Raji (cell line): ENCODE results near the gene WDR81.

ENCODE experiments used
- POLR2A ChIP-seq: IDR thresholded peaks from 2 replicates; pipeline ENCODE4 v1.6.1; 2011; ENCODE audit warnings: low read depth, low read length, control low read depth; ENCODE audit not compliant: insufficient read depth

The WDR81 gene

DNA sequence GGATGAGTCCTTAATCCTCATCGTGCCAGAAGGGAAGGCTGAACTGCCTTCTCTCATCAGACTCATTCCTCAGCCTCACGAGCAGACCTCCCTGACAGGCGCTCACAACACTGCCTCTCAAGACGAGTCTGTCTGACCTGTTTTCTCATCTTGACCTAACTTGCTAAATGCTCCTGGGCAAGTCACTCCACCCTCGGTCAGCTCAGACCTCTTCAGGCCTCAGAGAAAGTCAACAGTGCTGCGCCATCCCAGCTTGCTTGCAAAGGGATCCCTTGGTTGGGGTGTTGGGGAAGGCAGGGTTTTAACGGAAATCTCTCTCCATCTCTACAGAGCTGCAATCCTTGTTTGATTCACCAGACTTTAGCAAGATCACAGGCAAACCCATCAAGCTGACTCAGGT is 52.4 kb downstream of the WDR81 start:
- no peak for TF ChIP-seq POLR2A

DNA sequence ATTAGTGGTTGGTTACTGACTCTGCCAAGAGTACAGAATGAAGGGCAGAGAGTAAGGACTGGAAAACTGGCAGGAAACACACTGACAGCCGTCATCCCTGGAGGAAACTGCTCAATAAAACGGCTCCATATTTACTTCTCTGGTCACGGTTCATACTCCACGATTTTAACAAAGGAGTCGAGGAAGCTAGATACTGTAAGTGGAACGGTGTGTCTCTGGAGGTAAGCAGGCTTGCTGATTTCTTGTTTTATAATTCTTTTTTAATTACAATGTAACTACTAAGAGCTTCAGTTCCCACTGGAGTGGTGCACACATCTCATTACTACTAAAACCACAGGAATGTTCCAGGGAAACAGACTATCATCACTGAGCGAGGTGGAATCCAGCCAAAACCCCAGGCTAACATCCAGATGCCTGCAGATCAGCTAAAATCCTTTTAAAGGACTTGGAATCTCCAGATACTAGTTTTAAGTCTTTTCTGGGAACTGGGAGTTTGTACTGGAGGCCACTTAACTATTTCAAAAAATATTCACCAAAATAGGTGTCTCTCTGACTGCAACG is 55.1 kb downstream of the WDR81 start:
- no peak for TF ChIP-seq POLR2A

DNA sequence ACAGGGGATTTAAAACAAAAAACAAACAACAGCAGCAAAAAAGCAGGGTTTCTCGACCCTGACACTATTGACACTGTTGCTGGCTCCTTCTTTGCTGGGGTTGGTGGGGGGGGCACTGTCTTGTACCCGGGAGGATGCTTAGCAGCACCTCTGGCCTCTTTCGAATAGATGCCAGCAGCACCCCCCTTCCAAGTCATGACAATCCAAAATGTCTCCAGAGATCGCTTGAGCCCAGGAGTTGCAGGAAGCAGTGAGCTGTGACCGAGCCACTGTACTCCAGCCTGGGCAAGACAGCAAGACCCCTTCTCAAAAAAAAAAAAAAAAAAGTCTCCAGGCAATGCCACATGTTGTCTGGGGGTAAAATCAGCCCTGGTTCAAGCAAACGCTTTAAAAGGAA is 57.7 kb downstream of the WDR81 start:
- TF ChIP-seq POLR2A = no peak

DNA sequence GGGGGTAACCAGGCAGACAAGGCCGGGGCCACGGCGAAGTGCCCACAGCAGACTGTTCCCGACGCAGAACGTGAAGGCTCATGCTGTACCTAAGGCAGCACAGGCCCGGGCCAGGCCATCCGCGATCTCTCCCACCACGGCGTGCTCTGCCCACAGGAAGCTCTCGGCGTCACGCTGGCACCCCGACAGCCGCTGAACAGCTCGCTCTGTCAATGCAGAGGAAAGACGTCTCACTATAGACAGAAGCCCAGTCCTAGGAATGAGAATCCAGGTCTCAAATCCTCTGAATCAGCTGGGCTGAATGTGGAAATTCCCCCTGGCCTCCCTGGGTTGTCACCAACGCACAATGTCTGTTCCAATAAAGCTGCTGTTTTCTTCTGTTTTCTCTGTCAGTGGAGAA is 58.8 kb downstream of the WDR81 start:
- no peak for TF ChIP-seq POLR2A

DNA sequence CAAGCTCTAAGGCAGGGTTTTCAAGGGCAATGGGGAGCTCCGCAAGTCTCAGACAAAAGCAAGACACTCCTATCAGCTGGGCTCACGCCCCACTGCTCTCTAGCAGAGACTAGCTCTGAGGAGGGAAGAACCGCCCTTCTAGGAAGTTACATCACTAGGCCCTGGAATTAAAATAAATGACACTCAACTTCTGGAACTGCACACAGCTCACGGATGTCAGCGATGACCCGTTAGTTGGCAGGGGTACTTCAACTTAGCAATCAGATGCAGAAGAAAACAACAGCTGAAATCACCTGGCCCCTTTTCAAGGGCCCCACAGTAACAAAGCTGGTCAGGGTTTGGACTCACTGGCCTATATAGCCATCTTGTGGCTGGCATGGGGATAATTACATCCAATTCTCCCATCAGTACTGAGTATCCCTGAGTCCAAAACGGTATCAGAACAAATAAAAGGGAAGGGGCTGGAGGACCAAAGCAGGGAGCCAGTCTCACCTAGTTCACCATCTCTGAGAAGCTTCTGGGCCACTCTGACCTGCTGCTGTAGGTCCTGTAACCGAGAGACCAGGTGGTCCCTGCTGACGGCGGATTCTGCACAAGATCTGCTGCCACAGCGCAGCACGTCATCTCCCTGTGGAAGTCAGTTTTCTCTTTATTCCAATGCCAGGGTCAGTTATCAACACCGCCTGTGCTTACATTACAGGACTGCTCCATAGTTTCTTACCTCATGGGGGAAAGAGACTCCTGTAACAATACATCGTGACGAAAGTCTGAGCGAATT is 59.5 kb downstream of the WDR81 start:
- TF ChIP-seq POLR2A = no peak

DNA sequence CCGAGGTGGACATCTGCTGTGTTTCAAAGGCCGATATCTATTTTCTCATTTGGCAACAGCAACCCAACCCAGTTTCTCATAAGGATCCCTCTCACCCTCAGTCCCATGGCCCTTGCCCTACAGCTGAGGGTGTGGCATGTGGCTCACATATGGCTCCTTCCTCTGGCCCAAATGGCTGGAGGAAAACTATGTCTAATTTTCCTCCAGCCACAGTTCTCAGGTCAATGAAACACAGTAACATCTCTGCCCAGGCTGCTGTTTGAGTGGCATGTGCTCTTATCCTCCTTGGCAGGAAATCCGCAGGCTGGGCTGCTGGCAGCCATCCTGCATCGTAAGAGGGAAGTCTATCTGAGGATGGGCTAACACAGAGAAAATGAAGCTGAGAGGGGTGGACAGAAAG is 61.4 kb downstream of the WDR81 start:
- no peak for TF ChIP-seq POLR2A

DNA sequence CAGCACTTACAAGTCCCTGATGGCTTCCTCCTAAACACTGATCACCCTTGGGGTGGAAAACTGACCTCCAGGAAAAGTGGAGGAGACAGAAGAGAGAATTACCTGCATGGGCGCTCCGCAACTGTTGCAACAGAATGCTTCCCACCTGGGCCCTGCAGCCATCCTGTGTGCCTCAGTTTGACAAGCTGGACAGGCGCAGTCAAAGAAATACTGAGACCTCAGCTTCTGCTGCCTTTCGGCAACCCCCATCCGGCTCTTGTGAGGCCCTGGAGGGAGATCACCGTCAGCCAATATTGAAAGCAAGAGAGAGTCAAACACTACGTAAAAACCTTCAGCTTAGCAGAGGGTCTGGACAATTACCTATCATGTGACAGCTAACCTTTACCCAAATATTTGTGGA is 62.2 kb downstream of the WDR81 start:
- no peak for TF ChIP-seq POLR2A

DNA sequence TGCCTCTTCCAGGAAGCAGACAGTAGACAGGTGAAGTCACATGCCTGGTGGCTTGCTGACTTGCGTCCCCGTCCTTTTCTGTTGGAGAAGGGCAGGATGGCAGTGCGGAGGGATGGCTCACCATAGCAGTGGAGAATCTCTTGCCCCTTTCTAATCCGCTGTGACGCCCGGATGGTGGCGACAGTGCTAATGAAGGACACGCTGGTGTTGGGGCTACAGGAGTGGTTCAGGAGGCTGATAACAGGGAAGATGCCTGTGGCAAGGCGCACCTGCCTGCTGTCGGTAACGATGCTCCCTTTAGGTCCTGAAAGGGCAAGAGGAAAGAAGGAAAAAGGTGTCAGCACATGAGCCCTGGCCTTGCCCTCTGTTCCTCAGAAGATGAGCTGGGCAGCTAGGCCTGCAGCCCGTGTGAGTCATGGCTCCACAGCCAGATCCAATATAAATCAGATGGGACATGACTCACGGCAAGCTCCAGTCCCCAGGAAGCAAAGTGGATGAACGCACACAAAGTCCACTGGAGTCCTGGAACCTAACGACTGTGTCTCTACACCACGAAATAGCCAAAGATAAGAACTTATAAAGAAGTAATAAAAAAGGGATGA is 62.9 kb downstream of the WDR81 start:
- TF ChIP-seq POLR2A = no peak
